IPS-11a (cell line): ENCODE data around the gene KCNH6.

Source experiments
- H3K4me3 ChIP-seq: one replicate; pipeline ENCODE4 v1.5.1; 2013; ENCODE audit warnings: low read depth, low read length, control low read depth

The KCNH6 gene

GRCh38 chr17:63523253-63523855 lies at the start of gene KCNH6:
Gene KCNH6 (plus strand): TSS chr17:63523358. CDS start chr17:63523414, 56 bp downstream.
- H3K4me3 ChIP-seq = peak within 1 kb of the TSS; percentile 60

GRCh38 chr17:63474174-63474573 lies 49.0 kb upstream of the KCNH6 start:
- no peak overlapping the region for H3K4me3 ChIP-seq

- no peak overlapping the region for H3K4me3 ChIP-seq
Observed at GRCh38 chr17:63474586-63475460, 48.3 kb upstream of the KCNH6 start.

GRCh38 chr17:63475491-63476412 lies 47.4 kb upstream of the KCNH6 start:
- peak overlapping the region; percentile 31 for H3K4me3 ChIP-seq

- peak overlapping the region; percentile 41 for H3K4me3 ChIP-seq
Observed at GRCh38 chr17:63476459-63476853, 46.7 kb upstream of the KCNH6 start.

GRCh38 chr17:63476854-63477479 lies 46.2 kb upstream of the KCNH6 start, which contains the start of gene ACE:
Gene ACE (plus strand): TSS chr17:63477061. CDS start chr17:63477095, 34 bp downstream.
- H3K4me3 ChIP-seq = peak within 1 kb of the TSS; percentile 41

- H3K4me3 ChIP-seq = peak overlapping the region; percentile 30
Observed at GRCh38 chr17:63477480-63478440, 45.4 kb upstream of the KCNH6 start.

GRCh38 chr17:63478814-63479494 lies 44.2 kb upstream of the KCNH6 start:
- no peak overlapping the region for H3K4me3 ChIP-seq

GRCh38 chr17:63479495-63480184 lies 43.5 kb upstream of the KCNH6 start:
- H3K4me3 ChIP-seq = no peak overlapping the region

- H3K4me3 ChIP-seq = no peak overlapping the region
Observed at GRCh38 chr17:63480192-63480784, 42.9 kb upstream of the KCNH6 start.

- no peak overlapping the region for H3K4me3 ChIP-seq
Observed at GRCh38 chr17:63480826-63481487, 42.2 kb upstream of the KCNH6 start.

GRCh38 chr17:63481488-63481870 lies 41.7 kb upstream of the KCNH6 start:
- H3K4me3 ChIP-seq = no peak overlapping the region

- H3K4me3 ChIP-seq = no peak overlapping the region
Observed at GRCh38 chr17:63482509-63482908, 40.6 kb upstream of the KCNH6 start.

GRCh38 chr17:63483038-63483437 lies 40.1 kb upstream of the KCNH6 start:
- H3K4me3 ChIP-seq = no peak overlapping the region

- H3K4me3 ChIP-seq = no peak overlapping the region
Observed at GRCh38 chr17:63483655-63484575, 39.2 kb upstream of the KCNH6 start.

GRCh38 chr17:63486317-63487013 lies 36.7 kb upstream of the KCNH6 start:
- H3K4me3 ChIP-seq = no peak overlapping the region
